Fibroblast of skin of scalp (primary cell): ENCODE data around the gene CHRD. TPM values are rescaled to one million over a fixed set of nuclear protein-coding genes. Genes with fewer than 3 reads are reported as not detected.
"Not testable (repeated sequence)": the region's sequence is repeated elsewhere in the genome, so short reads cannot be mapped to it uniquely, and the experiment has no call there.

ENCODE experiments used
- DNase-seq: peaks from one replicate; pipeline ENCODE4 v3.0.0-alpha.2; 2013
- polyA plus RNA-seq, 2 experiments: library from polyadenylated mRNA; unstranded; fragments of 120-200 nt; gene quantifications; one replicate each; pipeline ENCODE4 v1.2.1, GENCODE V29; 2013; ENCODE audit not compliant: insufficient read length in 2 of 2

Gene CHRD
- polyA plus RNA-seq (2013, experiment 1 of 2; ENCODE audit: insufficient read length) = 1.1 TPM
- polyA plus RNA-seq (2013, experiment 2 of 2; ENCODE audit: insufficient read length) = 2.5 TPM

- no peak for DNase-seq
Observed at GRCh38 chr3:184379358-184380184, at the start of gene CHRD. TSS of gene CHRD (plus strand) at chr3:184380054. CDS start at chr3:184380319, 265 bp downstream.

DNA sequence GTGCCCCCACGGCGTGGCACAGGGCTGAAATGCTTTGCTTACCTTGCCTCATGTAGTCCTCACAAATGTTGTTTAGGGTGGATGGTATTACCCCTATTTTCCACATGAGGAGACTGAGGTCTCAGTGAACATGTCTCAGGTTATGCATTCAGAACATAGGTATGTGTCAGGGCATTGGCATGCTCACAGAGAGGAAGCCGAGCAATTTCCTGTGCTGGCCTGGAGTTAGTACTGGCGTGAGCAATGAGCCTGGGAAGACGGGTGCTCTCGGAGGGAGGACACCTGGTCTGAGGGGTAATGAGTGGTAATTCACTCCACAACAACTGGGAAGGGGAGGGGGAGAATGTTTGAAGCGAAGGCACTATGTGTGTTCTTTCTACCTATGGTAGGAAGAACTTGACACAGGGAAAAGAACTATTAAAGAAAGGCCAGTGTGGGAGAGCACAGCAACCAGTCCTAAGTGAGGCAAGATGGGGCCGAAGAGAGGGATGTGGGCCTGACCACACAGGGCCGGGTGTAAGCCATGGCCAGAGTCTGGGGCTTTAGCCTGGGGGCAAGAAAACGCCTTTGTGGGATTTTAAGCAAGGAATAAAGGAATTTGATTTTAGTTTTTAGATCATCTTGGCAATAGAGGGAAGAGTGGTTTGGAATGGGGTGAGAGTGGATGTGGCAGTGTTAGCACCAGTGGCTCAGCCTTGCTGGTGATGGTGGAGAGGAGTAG lies 47.3 kb upstream of the CHRD start:
- DNase-seq = peak; percentile 69

GRCh38 chr3:184333190-184333589 lies 46.7 kb upstream of the CHRD start:
- no peak for DNase-seq

GRCh38 chr3:184333700-184334099 lies 46.2 kb upstream of the CHRD start:
- no peak for DNase-seq

DNA sequence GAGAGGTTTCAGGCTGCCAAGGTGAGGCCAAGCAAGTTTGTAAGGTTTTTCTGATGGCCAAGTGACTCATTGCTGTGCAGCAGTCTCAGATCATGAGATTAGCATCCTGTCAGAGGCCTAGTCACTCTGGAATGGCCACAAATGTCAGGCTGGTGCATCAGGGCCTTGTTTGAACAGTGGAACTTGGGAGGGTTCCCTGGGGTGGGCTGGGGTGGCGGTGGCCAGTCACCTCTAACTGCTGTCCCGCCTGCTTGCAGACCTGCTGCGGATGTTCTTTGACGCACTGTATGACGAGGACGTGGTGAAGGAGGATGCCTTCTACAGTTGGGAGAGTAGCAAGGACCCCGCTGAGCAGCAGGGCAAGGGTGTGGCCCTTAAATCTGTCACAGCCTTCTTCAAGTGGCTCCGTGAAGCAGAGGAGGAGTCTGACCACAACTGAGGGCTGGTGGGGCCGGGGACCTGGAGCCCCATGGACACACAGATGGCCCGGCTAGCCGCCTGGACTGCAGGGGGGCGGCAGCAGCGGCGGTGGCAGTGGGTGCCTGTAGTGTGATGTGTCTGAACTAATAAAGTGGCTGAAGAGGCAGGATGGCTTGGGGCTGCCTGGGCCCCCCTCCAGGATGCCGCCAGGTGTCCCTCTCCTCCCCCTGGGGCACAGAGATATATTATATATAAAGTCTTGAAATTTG lies 45.2 kb upstream of the CHRD start:
- peak; percentile 35 for DNase-seq

GRCh38 chr3:184335291-184335660 lies 44.6 kb upstream of the CHRD start:
- DNase-seq = no peak

- DNase-seq = peak; percentile 77
Observed at GRCh38 chr3:184335661-184336546, 44.0 kb upstream of the CHRD start.

DNA sequence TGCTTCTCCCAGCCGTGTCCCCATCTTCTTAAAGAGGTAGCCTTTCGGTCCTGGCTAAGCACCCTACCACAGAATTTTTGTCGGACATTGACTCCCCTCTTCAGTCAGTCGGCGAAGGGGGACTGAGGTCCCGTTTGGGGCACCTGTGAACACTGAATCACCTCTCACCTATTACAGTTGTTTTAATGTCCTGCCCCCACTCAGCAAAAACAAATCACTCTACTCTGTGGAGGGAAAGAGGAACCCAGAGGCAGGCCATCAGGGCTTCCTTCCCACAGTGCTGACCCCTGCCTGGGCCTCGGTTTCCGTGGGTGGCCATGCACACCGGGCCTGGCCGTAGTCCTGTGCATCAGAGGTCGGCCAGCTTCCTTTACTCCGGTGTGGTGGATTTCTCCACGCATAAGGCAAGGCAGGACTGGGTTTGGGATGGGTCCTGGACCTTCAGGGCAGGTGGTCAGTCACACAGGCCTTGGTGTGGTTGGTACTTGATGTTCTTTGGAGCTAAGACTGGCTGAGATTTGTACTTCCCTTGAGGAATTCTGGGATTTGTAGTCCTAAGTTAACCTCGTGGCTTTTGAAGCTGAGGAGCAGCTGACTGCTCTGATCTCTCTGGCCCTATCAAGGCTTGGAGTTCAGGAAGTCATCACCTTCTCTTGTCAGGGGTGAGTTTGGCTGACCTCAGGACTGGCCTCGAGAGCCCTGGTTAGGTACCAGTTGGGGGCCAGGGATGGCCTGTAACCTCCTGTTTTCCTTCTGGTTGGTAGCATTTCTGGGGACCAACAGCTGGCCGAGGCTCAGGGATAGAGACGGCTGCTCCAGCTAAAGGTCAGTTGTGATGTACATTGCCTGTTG lies 43.1 kb upstream of the CHRD start:
- DNase-seq = peak; percentile 62

DNA sequence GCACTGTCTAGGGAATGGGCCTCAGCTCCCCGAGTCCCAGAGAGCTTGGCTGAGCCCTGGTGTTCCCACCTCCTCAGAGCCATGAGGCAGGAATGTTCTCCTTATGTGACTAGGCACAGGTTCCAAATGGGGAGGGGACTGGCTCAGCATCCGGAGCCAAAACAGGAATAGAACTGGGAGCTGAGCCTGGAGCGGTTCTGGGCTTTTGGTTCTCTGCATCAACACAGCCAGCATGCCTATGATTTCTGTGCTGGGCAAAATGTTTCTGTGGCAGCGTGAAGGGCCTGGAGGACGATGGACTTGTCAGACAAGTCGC lies 42.5 kb upstream of the CHRD start, which contains the start of gene FAM131A:
FAM131A (plus strand) TSS at position 202 of the 316 bp plus-strand sequence; CDS start at position 233, 31 bp downstream.
- DNase-seq = peak; percentile 24

GRCh38 chr3:184337981-184338380 lies 41.9 kb upstream of the CHRD start:
- DNase-seq = no peak

- DNase-seq = peak; percentile 61
Observed at GRCh38 chr3:184338511-184338945, 41.3 kb upstream of the CHRD start.

GRCh38 chr3:184339001-184339400 lies 40.9 kb upstream of the CHRD start:
- no peak for DNase-seq

GRCh38 chr3:184339451-184340135 lies 40.3 kb upstream of the CHRD start:
- not testable (repeated sequence) for DNase-seq

DNA sequence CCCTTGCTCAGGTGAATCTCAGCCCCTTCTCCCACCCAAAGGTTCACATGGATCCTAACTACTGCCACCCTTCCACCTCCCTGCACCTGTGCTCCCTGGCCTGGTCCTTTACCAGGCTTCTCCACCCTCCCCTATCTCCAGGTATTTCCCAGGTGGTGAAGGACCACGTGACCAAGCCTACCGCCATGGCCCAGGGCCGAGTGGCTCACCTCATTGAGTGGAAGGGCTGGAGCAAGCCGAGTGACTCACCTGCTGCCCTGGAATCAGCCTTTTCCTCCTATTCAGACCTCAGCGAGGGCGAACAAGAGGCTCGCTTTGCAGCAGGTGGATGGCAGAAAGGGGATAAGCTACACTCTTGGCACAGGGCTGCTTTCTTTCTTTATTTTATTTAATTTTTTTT lies 37.9 kb upstream of the CHRD start:
- DNase-seq = no peak

DNA sequence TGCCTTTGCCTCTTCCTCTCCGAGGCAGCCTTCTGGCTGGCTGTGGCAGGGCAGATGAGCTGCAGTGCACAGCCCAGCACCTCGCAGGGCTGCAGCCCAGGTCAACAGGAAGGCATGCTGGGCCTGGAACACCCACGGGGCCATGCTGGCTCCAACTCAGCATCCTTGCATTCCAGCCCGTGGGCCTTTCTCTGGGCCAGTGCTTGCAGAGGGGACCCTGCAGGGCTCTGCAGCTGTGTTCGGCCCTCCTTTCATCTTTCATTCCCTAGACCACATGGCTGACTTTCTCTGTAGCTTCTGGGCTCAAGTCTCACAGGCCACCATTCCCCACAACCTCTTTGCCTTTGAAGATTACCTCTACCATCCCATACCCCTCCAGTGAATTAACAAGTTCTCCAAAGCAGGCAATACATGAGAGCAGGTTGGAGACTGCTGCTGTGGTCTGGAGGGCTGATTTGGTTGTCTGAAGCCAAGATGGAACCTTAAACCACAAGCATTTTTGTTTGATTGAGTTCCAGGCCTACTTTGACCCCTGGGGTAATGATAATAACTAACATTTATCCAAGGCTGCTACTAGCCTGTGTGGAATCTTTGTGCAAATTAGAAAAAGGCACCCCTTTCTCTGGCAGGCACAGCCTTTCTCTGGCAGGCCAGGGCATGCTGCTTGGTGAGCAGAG lies 36.5 kb upstream of the CHRD start:
- peak; percentile 58 for DNase-seq

DNA sequence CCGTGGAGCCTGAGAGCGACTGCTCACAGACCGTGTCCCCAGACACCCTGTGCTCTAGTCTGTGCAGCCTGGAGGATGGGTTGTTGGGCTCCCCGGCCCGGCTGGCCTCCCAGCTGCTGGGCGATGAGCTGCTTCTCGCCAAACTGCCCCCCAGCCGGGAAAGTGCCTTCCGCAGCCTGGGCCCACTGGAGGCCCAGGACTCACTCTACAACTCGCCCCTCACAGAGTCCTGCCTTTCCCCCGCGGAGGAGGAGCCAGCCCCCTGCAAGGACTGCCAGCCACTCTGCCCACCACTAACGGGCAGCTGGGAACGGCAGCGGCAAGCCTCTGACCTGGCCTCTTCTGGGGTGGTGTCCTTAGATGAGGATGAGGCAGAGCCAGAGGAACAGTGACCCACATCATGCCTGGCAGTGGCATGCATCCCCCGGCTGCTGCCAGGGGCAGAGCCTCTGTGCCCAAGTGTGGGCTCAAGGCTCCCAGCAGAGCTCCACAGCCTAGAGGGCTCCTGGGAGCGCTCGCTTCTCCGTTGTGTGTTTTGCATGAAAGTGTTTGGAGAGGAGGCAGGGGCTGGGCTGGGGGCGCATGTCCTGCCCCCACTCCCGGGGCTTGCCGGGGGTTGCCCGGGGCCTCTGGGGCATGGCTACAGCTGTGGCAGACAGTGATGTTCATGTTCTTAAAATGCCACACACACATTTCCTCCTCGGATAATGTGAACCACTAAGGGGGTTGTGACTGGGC lies 35.1 kb upstream of the CHRD start:
- DNase-seq = no peak

- DNase-seq = peak; percentile 80
Observed at GRCh38 chr3:184345317-184346144, 34.3 kb upstream of the CHRD start.
